Islet of Langerhans (tissue), 1 donor: ENCODE data around the gene ATP6V1G2.
"Not testable (repeated sequence)": the region's sequence is repeated elsewhere in the genome, so short reads cannot be mapped to it uniquely, and the experiment has no call there.

Experiments used
- FAIRE-seq: peaks from one replicate; lab custom pipeline; 2011; peaks lifted over from hg19 to GRCh38; lab: Jason Lieb, UNC

Gene ATP6V1G2

DNA sequence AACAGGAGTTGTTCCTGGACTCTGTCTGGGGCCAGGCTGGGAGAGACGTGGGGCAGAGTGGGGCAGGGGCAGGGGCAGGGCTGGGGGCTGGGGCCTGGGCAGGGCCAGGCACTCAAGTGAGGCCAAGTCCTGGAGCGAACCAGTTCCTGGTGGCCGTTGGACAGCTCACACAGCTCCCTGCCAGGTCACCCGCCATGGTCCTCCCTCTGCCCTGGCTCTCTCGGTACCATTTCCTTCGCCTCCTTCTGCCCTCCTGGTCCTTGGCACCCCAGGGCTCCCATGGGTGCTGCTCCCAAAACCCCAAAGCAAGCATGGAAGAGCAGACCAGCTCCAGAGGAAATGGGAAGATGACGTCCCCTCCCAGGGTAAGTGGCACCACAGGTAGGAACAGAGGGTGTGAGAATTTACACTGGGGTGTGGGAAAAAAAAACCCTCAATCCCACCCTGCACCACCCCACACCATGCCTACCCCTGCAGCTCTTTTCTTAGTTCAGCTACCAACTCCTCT lies 17.5 kb downstream of the ATP6V1G2 start, which contains the start of gene MCCD1:
Gene MCCD1, plus strand, starts transcription at position 142 of the 508 bp plus-strand sequence. Its CDS starts 53 bp downstream, at position 195.
- FAIRE-seq: no peak

DNA sequence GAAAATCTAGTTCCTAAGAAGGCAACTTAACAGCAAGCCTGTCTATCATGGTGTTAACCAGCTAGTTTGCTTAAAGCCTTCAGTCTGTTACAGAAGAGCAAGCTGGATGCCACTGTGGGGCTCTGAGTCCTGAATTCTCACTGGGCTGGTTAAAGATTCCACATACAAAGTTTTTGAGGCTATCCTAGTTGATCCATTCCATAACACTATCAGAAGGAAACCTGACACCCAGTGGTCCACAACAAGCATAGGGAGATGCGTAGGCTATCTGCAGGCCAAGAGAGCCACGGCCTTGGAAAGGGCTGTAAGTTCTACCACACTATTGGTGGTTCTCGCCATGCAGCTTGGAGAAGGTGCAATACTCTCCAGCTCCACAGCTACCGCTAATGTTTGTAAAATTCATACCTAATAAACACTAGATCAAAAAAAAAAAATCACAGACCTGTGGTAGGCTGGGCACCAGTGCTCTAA lies 18.1 kb downstream of the ATP6V1G2 start:
- no peak for FAIRE-seq

DNA sequence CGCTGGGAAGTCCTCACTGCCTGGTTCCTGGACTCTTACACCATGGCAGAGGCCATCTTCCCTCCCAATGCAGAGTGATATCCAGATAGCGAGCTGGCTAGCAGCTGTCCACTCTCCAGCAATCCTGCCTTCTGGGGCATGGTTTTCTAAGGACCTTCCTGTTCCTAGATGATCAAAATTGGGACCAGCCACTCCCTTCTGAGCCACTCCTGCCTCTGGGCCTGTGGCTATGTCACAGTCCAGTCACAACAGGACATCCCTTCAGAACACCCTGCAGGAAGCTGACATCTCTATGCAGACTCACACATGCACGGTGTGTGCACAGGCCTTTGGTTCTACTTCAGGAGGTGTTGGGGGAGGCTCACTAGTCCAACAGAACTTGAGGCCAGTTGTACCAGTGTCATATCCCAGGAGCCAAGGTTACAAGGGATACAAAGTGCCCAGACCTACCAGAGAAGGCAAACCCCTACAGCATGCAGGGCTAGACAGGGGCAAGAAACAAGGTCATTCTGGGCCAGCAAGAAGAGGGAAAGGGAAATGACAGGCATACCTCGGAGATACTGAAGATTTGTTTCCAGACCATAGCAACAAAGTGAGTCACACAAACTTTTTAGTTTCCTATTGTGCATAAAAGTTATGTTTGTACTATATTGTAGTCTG lies 20.3 kb downstream of the ATP6V1G2 start:
- FAIRE-seq: no peak

DNA sequence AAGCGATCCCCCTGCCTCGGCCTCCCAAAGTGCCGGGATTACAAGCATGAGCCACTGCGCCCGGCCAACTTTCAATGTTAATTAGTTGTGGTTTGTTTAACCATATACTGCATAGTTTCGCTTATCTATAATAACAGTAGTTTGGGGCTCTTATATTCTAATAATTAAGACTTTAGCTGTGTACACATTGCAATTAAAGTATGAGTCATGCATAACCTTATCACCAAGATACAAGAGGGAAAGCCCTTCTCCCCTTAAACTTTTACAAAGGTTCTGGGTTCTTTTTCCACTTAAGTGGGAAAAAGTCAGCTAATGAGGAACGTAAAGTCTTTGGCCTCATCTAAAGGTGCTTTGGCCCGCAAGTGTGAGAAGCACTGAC lies 20.9 kb downstream of the ATP6V1G2 start:
- no peak for FAIRE-seq

DNA sequence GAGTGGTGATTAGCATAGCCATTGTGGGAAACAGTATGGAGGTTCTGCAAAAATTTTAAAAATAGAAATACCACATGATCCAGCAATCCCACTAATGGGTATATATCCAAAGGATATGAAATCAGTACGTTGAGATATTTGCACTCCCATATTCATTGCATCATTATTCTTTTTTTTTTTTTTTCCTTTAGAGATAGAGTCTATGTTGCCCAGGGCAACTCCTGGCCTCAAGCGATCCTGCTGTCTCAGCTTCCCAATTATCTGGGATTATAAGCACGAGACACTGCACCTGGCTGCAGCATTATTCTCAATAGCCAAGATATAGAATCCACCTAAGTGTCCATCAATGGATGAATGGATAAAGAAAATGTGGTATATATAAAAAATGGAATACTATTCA lies 24.6 kb downstream of the ATP6V1G2 start:
- no peak for FAIRE-seq

DNA sequence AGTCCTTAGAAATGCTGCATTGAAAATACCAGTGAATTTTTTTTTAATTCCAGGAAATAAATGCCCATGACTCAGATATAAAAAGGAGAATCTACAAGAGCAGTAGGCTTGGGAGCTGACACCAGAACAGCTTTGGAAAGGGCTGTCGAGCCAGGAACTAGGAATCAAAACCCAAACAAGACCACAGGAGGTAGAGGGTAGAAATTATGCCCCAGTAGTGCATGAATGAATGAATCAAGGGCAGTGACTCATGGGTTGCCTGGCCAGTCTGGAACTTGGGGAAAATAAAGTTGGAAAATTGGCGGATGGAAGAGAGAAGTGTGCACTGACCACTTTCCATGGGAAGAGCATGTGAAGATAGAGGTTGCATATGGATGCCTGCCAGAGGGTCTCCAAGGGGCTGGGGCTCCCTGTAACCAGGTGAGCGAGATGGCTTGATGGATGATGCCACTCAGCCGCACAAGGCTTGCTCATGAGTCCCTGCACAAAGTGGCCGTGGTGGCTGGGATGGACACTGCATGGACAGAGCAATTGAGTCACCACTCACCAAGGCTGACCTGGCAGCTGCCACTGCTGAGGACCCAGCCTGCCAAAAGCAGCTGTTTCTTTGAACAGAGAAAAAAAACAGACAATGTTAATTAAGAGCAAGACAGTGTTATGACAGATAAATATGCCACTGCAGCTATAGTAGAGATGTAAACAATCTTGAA lies 32.8 kb downstream of the ATP6V1G2 start:
- FAIRE-seq: no peak

DNA sequence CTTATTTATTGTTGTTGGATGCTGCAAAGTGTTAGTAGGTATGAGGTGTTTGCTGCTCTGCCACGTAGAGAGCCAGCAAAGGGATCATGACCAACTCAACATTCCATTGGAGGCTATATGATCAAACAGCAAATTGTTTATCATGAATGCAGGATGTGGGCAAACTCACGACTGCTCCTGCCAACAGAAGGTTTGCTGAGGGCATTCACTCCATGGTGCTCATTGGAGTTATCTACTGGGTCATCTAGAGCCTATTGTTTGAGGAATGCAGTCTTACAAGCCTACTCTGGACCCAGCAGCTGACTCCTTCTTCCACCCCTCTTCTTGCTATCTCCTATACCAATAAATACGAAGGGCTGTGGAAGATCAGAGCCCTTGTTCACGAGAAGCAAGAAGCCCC lies 36.4 kb downstream of the ATP6V1G2 start:
- FAIRE-seq: no peak

DNA sequence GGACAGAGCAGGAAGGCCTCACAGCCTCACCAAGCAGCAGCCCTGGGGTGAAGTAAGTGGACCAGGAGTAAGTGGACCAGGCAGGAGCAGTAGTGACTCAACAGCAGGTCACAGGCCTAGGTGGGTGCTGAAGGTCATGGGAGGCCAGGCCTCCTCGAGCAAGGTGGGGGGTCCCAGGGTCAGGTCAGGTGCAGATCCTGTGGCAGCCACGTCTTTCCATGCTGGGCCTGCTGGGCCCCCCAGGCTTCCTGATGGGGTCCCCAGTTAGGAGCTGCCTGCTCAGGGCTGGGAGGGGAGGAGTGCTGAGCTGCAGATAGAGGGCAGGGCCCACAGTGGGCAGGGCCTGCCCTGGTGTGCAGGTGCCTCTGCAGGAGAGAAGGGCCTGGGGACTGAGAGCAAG lies 37.4 kb downstream of the ATP6V1G2 start:
- FAIRE-seq: not testable (repeated sequence)

DNA sequence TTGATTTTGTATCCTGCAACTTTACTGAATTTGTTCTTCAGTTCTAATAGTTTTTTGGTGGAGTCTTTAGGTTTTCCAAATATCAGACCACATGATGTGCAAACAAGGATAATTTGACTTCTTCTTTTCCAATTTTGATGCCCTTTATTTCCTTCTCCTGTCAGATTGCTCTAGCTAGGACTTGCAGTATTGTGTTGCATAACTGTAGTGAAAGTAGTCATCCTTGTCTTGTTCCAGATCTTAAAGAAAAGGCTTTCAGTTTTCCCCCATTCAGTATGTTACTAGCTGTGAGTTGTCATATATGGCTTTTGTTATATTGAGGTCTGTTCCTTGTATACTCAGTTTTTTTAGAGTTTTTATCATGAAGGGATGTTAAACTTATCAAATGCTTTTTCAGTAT lies 43.8 kb downstream of the ATP6V1G2 start:
- no peak for FAIRE-seq

DNA sequence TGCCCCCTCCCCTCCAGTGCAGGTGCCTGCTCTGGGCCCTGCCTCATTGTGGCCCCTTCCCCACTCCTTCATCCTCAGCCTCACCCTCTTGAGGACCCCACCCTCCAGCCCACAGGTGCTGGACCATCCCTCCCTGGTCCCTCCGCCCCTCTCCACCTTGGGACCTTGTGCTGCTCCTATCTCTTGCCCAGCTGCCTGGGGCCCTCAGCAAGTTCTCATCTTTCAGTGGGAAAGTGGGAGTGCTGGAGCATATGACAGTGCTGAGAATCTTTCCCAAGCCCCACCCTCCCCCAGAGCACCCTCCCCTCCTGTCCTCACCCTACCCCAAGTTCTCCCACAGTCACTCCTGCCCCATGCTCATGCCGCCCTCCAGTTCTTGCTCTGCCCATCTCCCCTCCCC lies 46.8 kb downstream of the ATP6V1G2 start:
- FAIRE-seq: not testable (repeated sequence)

DNA sequence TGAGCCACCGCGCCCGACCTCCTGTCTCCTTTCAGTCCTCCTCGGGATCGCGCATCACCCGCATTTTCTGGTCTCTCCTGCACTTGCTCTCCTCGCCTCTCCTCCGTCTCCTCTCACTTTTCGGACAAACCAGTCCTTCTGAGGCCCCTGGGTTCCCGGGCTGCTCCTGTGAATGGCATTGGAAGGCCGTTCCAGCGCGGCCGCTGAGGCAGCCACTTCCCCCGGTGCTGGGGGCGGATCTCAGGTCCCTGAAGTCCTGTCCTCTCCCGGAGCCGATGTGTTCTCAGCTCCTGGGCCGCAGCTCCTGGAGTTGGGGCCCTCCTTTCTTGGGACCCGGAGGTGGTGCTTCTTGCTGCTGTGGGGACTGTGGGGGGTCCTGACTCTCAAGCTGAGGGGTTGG lies 47.7 kb downstream of the ATP6V1G2 start:
- no peak for FAIRE-seq

DNA sequence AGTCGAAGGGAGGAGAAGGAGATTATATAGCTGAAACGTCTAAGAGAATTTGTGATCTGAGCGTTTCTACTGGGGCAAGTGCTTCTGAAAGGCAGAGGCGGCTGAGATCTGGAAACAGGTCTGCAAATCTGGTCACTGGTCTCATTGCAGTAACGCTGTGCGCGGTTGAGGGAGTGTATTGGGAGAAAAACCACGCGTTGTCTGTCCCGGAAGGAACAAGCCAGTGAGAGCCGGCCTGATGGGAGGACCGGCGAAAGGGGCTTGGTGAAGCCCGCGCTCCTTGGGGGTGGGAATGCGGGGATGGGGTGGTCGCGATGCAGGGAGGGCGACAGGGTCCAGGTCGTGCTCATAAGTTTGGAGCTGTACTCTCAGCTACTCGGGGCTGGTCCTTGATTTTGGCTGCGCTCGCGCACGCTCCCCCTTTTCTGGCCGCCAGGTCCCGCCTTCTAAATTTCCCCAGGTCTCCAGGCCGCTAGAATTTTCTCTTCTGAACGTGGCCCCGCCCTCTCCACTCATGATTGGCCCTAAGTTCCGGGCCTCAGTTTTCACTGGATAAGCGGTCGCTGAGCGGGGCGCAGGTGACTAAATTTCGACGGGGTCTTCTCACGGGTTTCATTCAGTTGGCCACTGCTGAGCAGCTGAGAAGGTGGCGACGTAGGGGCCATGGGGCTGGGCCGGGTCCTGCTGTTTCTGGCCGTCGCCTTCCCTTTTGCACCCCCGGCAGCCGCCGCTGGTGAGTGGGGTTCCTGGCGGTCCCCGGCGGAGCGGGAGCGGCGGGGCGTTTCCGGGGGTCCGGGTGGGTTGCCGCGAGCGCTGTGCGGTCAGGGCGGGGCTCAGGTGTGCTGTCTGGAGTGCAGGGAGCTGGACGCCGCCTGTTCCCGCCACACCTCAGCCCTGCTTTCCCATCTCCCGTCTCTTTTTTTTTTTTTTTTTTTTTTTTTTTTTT lies 48.6 kb downstream of the ATP6V1G2 start, which contains the start of gene MICB:
Gene MICB, plus strand, starts transcription at position 615 of the 946 bp plus-strand sequence. Its CDS starts 49 bp downstream, at position 664.
- no peak for FAIRE-seq

DNA sequence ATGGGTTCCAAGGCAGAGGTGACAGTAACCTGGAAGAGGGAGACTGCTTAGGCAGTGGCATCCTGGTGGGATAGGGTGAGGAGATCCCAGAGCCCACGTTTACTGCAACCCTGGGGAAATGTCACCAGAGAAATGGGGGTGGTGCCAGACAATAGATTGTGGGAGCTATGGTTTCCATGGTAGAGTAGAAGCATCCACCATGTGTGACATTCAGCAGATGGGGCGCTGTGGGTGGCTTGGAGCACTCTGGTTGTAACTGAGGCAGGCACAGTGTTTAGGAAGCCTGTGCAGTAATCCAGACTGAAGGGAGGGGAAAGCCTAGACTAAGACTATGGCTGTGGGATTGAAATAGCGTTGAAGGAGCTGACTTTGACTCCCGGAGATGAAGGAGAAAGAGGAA lies 49.6 kb downstream of the ATP6V1G2 start:
- FAIRE-seq: not testable (repeated sequence)

DNA sequence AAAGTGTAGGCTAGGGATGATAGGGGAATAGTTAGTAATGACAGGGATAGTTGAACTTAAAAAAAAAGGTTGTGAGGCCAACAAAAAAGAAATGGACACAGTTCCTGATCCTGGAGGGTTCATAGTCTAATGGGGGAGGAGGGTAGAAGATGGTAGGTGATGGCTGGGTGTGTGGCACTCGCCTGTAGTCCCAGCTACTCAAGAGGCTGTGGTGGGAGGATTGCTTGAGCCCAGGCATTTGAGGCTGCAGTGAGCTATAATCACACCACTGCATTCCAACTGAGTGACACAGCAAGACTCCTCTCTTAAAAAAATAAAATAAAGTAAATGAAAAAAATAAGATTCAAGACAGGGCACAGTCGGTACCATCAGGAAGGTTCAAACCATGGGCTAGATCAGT lies 50.8 kb downstream of the ATP6V1G2 start:
- no peak for FAIRE-seq
